Omental fat pad (tissue), 4 donors: ENCODE measurements around the gene MYBPC2. TPM values are rescaled to one million over a fixed set of nuclear protein-coding genes. Genes with fewer than 3 reads are reported as not detected.

ENCODE experiments used
- ATAC-seq: fragments of 150-250 bp; one replicate; pipeline ENCODE4 v1.9.1; 2016; ENCODE audit warnings: mild to moderate bottlenecking, moderate library complexity; ENCODE audit not compliant: low FRiP score
- DNase-seq: peaks from one replicate; pipeline ENCODE4 v3.0.0-alpha.2; 2019; ENCODE audit warnings: low spot score
- total RNA-seq, 4 donors: library from RNA; depleted of rRNA; stranded (reverse); fragments of >200 nt; gene quantifications; one replicate each; pipeline ENCODE4 v1.1.0, GENCODE V29; 2016
- TF ChIP-seq, protein P1 (sequence below), 3 donors: fragments of 450-650 bp; IDR thresholded peaks; one replicate each; pipeline ENCODE4 v1.5.1; 2016 to 2017; ENCODE audit warnings: antibody characterized with exemption in 3 of 3, mild to moderate bottlenecking in 3 of 3, moderate library complexity in 2 of 3

Gene MYBPC2
- total RNA-seq, 4 donors from 2014 or later = 0.09 to 0.12 TPM; not detected in 2

DNA sequence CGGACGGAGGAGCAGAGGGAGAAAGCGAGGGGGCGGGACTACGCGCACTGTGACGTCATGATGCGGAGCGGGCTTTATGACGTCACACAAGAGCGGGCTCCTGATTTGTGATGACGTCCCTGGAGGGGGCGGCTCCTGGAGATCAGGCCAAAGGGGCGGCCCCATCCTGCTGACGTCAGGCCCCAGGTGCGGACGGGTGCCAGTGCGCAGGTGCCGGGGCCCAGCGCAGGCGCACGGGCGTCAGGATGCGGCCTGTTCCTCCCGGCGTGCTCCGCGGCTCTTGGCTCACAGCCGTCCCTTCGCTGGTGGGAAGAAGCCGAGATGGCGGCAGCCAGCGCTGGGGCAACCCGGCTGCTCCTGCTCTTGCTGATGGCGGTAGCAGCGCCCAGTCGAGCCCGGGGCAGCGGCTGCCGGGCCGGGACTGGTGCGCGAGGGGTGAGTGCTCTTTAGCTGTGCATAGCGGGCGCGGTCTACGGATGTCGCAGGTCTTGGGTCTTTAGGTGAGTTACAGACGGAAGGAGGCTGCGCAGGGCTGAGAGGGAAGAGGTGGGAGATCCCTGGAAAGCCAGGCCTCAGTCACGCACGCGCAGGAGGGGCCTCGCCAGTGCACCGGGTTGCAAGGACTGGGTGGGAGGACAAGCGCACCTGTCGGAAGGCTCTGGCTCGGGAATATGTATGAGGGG lies 43.7 kb downstream of the MYBPC2 start, which contains the start of the genes EMC10 and GARIN5A:
EMC10 (plus strand) TSS at position 284 of the 683 bp plus-strand sequence; CDS start at position 322, 38 bp downstream.
GARIN5A (minus strand) TSS at position 625 of the 683 bp plus-strand sequence; CDS start at position 165, 460 bp downstream.
- ATAC-seq = peak; percentile 93
- DNase-seq = peak; percentile 73
- TF ChIP-seq, protein P1, sequence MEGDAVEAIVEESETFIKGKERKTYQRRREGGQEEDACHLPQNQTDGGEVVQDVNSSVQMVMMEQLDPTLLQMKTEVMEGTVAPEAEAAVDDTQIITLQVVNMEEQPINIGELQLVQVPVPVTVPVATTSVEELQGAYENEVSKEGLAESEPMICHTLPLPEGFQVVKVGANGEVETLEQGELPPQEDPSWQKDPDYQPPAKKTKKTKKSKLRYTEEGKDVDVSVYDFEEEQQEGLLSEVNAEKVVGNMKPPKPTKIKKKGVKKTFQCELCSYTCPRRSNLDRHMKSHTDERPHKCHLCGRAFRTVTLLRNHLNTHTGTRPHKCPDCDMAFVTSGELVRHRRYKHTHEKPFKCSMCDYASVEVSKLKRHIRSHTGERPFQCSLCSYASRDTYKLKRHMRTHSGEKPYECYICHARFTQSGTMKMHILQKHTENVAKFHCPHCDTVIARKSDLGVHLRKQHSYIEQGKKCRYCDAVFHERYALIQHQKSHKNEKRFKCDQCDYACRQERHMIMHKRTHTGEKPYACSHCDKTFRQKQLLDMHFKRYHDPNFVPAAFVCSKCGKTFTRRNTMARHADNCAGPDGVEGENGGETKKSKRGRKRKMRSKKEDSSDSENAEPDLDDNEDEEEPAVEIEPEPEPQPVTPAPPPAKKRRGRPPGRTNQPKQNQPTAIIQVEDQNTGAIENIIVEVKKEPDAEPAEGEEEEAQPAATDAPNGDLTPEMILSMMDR (IDR thresholded peaks at IDR 0.05) = no peak

DNA sequence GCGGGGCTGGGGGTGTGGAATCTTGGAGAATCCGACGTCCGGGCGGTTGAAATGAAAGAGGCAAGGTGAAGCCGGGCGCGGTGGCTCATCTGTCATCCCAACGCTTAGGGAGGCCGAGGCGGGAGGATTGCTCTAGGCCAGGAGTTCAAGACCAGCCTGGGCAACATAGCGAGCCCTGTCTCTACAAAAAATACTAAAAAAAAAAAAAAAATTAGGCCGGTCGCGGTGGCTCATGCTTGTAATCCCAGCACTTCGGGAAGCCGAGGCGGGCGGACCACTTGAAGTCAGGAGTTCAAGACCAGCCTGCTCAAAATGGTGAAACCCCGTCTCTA lies 44.2 kb downstream of the MYBPC2 start:
- no peak for ATAC-seq
- no peak for DNase-seq
- TF ChIP-seq, protein P1 (IDR thresholded peaks at IDR 0.05) = no peak

DNA sequence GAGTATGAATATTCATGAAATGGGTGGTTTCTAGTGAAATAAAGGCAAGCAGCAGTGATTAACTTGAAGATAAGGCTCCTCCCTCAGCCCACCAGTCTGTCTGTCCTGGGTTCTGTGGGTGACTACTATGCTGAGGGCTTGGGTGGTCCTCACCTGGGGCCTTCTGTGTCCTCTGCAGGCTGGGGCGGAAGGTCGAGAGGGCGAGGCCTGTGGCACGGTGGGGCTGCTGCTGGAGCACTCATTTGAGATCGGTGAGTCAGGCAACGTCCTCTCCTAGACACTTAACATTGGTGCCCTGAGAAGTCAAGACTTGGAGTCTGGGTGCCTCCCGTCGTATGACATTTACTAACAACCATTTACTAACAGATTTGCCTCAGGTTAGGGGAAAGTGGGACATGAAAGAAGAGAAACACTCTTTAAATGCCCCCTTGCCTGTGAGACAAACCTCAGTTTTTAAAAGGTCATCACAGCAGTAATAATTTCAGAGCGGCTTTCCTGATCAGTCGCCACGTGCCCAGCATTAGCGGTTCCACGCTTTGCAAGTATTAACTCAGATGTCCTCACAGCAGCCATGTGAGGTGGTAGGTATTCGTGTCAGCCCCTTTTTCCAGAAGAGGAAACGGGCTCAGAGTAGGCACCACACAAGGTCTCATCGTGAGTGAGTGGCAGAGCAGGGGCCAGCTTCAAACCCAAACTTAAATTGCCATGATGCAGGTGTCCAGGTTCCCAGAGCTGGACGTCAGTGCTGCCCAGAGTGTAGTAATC lies 45.2 kb downstream of the MYBPC2 start:
- TF ChIP-seq, protein P1 (IDR thresholded peaks at IDR 0.05) = no peak
- ATAC-seq = no peak
- no peak for DNase-seq

DNA sequence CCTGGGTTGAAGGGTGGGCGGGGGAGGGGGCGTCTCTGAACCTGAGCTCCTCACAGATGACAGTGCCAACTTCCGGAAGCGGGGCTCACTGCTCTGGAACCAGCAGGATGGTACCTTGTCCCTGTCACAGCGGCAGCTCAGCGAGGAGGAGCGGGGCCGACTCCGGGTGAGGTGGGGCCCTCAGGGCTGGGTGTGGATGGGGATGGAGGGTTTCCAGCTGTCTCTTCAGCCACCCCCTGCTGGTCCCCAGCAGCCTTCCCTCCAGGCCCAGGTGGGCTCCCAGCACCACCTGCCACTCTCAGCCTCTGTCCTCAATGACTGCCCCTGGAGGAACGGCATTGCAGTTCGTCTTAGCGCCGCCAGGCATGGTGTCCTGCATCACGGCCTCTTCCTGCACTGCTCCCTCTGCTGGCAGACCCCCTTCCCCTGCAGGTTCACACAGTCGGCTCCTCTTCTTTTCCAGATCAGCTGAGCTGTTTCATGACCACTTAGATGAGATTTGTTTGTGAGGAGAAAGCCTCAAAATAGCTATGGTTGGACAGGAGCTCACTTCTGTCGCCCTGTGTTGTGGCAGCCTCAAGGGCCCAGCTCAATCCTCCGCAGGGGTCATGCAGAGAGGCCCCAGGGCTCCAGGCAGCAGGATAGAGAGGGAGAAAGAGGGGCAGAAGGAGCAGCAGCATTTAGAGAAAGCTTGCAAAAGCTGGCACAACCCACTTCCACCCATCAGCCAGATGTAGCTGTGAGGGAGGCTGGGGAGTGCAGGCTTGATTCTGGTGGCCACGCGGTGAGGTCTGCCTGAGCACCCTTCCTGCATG lies 46.4 kb downstream of the MYBPC2 start:
- TF ChIP-seq, protein P1 (IDR thresholded peaks at IDR 0.05) = no peak

DNA sequence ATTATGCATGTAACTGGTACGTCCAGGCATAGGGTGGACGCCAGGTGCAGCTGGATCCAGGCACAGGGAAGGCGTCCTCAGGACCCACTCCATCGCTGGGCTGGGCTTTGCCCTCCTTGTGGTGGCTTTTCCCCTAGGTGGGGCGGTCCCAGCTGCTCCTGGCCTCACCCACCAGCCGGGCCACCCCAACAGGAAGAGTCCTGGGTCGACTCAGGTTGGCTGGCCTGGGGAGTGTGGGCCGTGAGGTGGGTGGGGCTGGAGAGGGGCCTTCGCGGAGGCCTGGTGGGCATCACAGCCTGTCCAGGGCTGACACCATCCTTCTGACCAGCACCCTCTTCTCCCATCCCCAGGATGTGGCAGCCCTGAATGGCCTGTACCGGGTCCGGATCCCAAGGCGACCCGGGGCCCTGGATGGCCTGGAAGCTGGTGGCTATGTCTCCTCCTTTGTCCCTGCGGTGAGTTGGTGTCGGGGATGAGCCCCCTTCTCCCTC lies 47.1 kb downstream of the MYBPC2 start:
- DNase-seq (no peak), ATAC-seq (no peak)

More for the DNA sequence above, 46.4 kb downstream of the MYBPC2 start:
- ATAC-seq (no peak), DNase-seq (no peak)

More for the DNA sequence above, 47.1 kb downstream of the MYBPC2 start:
- TF ChIP-seq, protein P1 (IDR thresholded peaks at IDR 0.05) = no peak
